Gastrocnemius medialis (tissue), 4 donors: ENCODE data around the gene PRDM15. TPM values are rescaled to one million over a fixed set of nuclear protein-coding genes. Genes with fewer than 3 reads are reported as not detected.

Source experiments
- ATAC-seq, 2 donors: fragments of 150-250 bp; one replicate each; pipeline ENCODE4 v1.9.1; 2016
- DNase-seq, 2 donors: peaks; one replicate each; pipeline ENCODE4 v3.0.0-alpha.2; 2019
- H3K27ac ChIP-seq, 4 donors: fragments of 200-600 bp; sonication (generic); 1 replicate in 1 of 4; 2 replicates in 3 of 4; pipeline ENCODE4 v1.5.1; 2016 to 2018; ENCODE audit warnings: mild to moderate bottlenecking in 2 of 4, moderate library complexity in 1 of 4
- H3K27me3 ChIP-seq, 3 donors: fragments of 200-600 bp; sonication (generic) in 2 of 3; 1 replicate in 1 of 3; 2 replicates in 2 of 3; pipeline versions ENCODE4 v1.5.1 to v1.6.0; 2016 to 2019; ENCODE audit warnings: mild to moderate bottlenecking in 1 of 3, moderate library complexity in 1 of 3
- H3K36me3 ChIP-seq, 2 donors: fragments of 200-600 bp; sonication (generic) in 1 of 2; one replicate each; pipeline ENCODE4 v1.5.1; 2017 to 2018
- H3K4me1 ChIP-seq, 2 donors: fragments of 200-600 bp; sonication (generic) in 1 of 2; one replicate each; pipeline ENCODE4 v1.5.1; 2016 to 2017; ENCODE audit warnings: mild to moderate bottlenecking in 2 of 2
- H3K4me3 ChIP-seq, 4 donors: fragments of 200-600 bp; sonication (generic) in 3 of 4; 1 replicate in 1 of 4; 2 replicates in 3 of 4; pipeline ENCODE4 v1.5.1; 2016 to 2019; ENCODE audit warnings: mild to moderate bottlenecking in 2 of 4
- H3K9me3 ChIP-seq, 3 donors: fragments of 200-600 bp; sonication (generic) in 2 of 3; 1 replicate in 1 of 3; 2 replicates in 2 of 3; pipeline ENCODE4 v1.5.1; 2016 to 2019
- POLR2A ChIP-seq, 2 donors: fragments of 450-650 bp; IDR thresholded peaks; one replicate each; pipeline ENCODE4 v1.6.1; 2017; ENCODE audit warnings: antibody characterized with exemption in 2 of 2, mild to moderate bottlenecking in 2 of 2, moderate library complexity in 2 of 2
- in situ Hi-C, 4 donors: fragments of 200-750 bp; cut with MboI; loops; one replicate each; pipeline versions ENCODE4 v1.15.0 to v1.8.0; 2017; ENCODE audit warnings: low sequenced_read_pairs in 4 of 4
- intact Hi-C: fragments of 100-400 bp; cut with DNase I; formaldehyde crosslinking; loops from one replicate; pipeline ENCODE4 v1.15.1; 2023; ENCODE audit warnings: low total_unique reads
- total RNA-seq, 4 donors: library from RNA; depleted of rRNA; stranded (reverse); fragments of >200 nt; gene quantifications; one replicate each; pipeline versions ENCODE4 v1.1.0 to v1.2.3, GENCODE V29; 2016
- TF ChIP-seq, protein P1 (sequence below), 5 experiments: fragments of 450-650 bp in 3 of 5; fragments of 200-600 bp in 2 of 5; sonication (generic) in 2 of 5; IDR thresholded peaks in 4 of 5; conservative IDR thresholded peaks in 1 of 5; 1 replicate in 4 of 5; 2 replicates in 1 of 5; pipeline ENCODE4 v1.5.1; 2016 to 2019; ENCODE audit warnings: antibody characterized with exemption in 5 of 5, mild to moderate bottlenecking in 3 of 5, moderate library complexity in 3 of 5

The PRDM15 gene
- total RNA-seq, 4 donors from 2014 or later: 4.4 to 13.6 (median 5.4) TPM

DNA sequence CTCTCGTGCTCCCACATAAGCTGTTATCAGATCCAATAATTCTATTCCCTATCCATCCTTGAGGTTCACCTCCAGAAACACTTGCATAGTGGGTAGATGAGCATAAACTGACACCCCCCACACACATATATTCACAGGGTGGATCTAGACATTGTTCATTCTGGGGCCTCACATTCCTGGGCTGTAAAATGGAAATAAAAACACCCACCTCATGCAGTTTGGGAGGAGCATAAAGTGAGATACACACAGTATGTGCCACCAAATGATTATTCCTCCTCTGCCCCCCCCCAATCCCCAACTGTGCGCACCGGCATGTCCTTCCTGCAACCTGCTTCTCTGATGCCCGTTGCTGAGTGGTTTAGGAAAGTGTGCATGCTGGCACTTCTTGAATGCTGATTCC lies 17.9 kb downstream of the PRDM15 start:
- no peaks in the 10 kb centered on the region for H3K27me3 ChIP-seq
- H3K36me3 ChIP-seq: peaks cover 0 to 16% of the 10 kb centered on the region in 2 donors
- TF ChIP-seq POLR2A (IDR thresholded peaks at IDR 0.05): no peak
- TF ChIP-seq, protein P1, sequence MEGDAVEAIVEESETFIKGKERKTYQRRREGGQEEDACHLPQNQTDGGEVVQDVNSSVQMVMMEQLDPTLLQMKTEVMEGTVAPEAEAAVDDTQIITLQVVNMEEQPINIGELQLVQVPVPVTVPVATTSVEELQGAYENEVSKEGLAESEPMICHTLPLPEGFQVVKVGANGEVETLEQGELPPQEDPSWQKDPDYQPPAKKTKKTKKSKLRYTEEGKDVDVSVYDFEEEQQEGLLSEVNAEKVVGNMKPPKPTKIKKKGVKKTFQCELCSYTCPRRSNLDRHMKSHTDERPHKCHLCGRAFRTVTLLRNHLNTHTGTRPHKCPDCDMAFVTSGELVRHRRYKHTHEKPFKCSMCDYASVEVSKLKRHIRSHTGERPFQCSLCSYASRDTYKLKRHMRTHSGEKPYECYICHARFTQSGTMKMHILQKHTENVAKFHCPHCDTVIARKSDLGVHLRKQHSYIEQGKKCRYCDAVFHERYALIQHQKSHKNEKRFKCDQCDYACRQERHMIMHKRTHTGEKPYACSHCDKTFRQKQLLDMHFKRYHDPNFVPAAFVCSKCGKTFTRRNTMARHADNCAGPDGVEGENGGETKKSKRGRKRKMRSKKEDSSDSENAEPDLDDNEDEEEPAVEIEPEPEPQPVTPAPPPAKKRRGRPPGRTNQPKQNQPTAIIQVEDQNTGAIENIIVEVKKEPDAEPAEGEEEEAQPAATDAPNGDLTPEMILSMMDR (IDR thresholded peaks at IDR 0.05 in 4 of 5, conservative IDR thresholded peaks at IDR 0.05 in 1 of 5): no peak
- in situ Hi-C loops: no loop called here
- no peaks in the 10 kb centered on the region for H3K4me1 ChIP-seq
- no peak for DNase-seq
- no peak overlapping the region for H3K4me3 ChIP-seq
- no peaks in the 10 kb centered on the region for H3K9me3 ChIP-seq
- H3K27ac ChIP-seq: no peak overlapping the region
- intact Hi-C loops: no loop called here
- no peak for ATAC-seq

DNA sequence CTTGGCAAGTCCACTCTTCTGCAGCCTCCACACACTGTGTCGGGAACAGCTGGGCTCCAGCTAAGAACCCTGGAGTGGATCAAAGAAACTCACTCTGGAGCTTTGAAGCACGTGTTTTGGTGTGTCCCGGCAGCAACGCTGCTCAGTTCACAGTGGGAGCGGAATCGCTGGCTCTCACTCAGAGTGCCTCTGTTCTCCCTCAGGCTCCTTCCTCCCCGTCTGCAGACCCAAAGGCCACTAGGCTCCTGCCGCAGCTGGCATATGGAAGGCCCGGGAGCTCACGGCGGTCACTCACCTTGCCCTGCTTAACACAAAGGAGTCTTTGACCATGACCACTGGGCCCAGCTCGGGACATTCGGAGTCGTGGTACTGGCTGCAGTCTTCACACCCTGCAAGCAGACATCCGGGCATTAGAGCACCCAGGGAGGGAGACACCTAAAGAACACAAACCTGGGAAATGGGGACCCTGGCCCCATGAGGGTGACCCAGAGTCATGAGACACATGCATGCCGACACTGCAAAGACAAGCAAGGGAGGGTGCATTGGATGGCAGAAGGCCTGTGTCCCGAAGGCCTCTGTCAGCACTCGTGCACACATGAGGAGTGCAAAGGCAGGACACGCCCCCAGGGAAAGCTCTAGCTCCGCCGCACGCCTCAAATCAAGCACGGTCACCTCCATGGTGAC lies 19.7 kb downstream of the PRDM15 start:
- Histone ChIP-seq H3K27ac (no peak overlapping the region), H3K4me1 (no peaks in the 10 kb centered on the region), H3K27me3 (no peaks in the 10 kb centered on the region), H3K9me3 (no peaks in the 10 kb centered on the region), H3K36me3 (peaks cover 0 to 28% of the 10 kb centered on the region in 2 donors), H3K4me3 (no peak overlapping the region)
- intact Hi-C loops: no loop called here
- ATAC-seq (no peak), DNase-seq (no peak)
- TF ChIP-seq POLR2A (IDR thresholded peaks at IDR 0.05): no peak
- TF ChIP-seq, protein P1 (IDR thresholded peaks at IDR 0.05 in 4 of 5, conservative IDR thresholded peaks at IDR 0.05 in 1 of 5): no peak
- in situ Hi-C loops: no loop called here

DNA sequence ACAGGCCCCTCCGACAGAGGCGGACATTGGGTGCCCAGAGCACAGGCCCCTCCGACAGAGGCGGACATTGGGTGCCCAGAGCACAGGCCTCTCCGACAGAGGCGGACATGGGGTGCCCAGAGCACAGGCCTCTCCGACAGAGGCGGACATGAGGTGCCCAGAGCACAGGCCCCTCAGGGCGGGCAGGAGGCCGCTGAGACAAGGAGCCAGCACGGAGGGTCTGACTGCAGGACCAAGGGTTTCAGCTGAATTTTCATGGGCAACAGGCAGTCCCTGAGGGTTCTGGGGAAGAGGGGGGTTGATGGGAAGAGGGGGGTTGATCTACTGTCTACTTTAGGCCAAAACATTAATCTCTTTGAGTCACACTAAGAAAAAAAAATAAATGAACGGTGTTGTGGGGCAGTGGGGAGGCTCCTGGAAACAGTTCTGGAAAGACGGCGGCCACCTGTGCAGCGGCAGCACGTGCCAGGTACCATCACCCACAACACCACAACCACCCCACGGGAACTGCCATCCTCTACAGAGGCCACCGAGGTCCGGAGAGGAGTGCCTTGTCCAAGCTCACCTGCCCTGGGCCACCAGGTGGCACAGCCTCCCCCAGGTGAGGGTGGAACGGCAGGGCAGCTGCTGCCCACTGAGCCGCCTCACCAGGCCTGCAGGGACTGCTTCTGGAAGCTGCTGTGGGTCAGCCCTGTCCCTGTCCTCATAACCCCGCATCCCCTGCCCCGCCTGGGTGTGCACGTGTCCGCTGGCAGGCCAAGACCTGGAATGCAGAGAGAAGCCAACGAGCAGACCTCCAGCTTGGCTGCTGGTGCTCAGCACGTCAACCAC lies 20.5 kb downstream of the PRDM15 start:
- in situ Hi-C loops (no loop called here), intact Hi-C loops (no loop called here)
- no peaks in the 10 kb centered on the region for H3K4me1 ChIP-seq
- H3K27me3 ChIP-seq: no peaks in the 10 kb centered on the region
- no peak for DNase-seq
- TF ChIP-seq, protein P1 (IDR thresholded peaks at IDR 0.05 in 4 of 5, conservative IDR thresholded peaks at IDR 0.05 in 1 of 5): no peak
- no peak for TF ChIP-seq POLR2A (IDR thresholded peaks at IDR 0.05)
- peaks cover 0 to 30% of the 10 kb centered on the region in 2 donors for H3K36me3 ChIP-seq
- no peak overlapping the region for H3K4me3 ChIP-seq
- H3K27ac ChIP-seq: no peak overlapping the region
- no peaks in the 10 kb centered on the region for H3K9me3 ChIP-seq
- no peak for ATAC-seq

DNA sequence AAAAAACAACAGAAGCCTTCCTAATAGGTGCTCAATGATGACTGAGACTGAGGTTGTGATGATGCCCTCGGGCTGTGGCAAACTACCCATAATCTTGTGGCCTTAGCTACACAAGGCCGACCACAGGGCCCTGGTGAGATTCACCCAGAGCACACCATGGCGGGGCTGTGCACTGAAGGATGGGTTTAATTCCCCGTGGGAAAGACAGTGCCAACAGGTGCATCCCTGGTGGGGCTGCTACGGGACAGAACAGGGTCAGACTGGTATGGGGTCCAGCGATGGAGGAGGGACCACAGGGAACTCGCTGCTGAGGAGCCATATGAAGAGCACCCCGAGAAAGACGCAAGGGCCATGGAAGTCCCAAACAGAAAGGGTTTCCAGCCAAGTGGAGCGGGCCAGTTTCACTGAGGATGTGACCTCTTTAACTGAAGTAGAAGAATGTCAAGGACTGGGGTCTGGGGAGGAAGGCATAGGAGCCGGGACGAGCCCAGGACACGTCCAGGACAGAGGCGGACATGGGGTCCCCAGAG lies 21.3 kb downstream of the PRDM15 start:
- DNase-seq (no peak), ATAC-seq (no peak)
- H3K36me3 ChIP-seq: peaks cover 0 to 30% of the 10 kb centered on the region in 2 donors

More for the DNA sequence above, 21.3 kb downstream of the PRDM15 start:
- H3K27me3 ChIP-seq: no peaks in the 10 kb centered on the region
- H3K4me1 ChIP-seq: no peaks in the 10 kb centered on the region
- in situ Hi-C loops (no loop called here), intact Hi-C loops (no loop called here)
- H3K27ac ChIP-seq: no peak overlapping the region
- no peaks in the 10 kb centered on the region for H3K9me3 ChIP-seq
- H3K4me3 ChIP-seq: no peak overlapping the region
- no peak for TF ChIP-seq POLR2A (IDR thresholded peaks at IDR 0.05)
- TF ChIP-seq, protein P1 (IDR thresholded peaks at IDR 0.05 in 4 of 5, conservative IDR thresholded peaks at IDR 0.05 in 1 of 5): no peak
